Stimulated activated CD8-positive, alpha-beta memory T cell treated with anti-CD3 and anti-CD28 coated beads, Interleukin-15, amount 100 ng/mL, for 24 hours (primary cell): ENCODE results near the gene TBL1XR1.

Experiments used
- DNase-seq: peaks from one replicate; pipeline ENCODE4 v3.0.0-alpha.2; 2020; ENCODE audit warnings: low read depth

The TBL1XR1 gene

GRCh38 chr3:177197041-177197726, at the start of gene TBL1XR1:
Gene TBL1XR1 (minus strand): TSS chr3:177197482. CDS start chr3:177064977, 132,505 bp downstream.
- DNase-seq, result peak; percentile 50

GRCh38 chr3:177245250-177245649, 48.0 kb upstream of the TBL1XR1 start:
- no peak for DNase-seq

DNA sequence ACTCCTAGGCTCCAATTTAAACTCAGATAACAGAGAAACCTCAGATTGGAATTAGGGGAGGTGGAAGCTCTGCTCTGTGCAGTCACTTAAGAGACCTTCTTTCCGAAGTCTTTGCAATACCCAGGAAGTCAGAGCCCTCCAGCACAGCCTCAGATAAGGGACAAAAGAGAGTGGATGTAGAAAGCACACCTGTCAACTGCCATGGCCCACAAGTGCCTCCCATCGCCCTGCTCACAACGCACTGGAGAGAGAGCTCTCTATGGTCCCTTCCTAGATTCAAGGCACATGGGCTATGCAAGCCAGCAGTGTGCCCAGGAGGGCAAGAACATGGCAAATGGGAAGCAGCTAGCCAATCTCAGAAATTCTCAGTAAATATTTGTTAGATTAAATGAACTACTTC, 47.3 kb upstream of the TBL1XR1 start:
- DNase-seq, result no peak

- no peak for DNase-seq
These were observed 41.5 kb upstream of the TBL1XR1 start for GRCh38 chr3:177238686-177239216.

DNA sequence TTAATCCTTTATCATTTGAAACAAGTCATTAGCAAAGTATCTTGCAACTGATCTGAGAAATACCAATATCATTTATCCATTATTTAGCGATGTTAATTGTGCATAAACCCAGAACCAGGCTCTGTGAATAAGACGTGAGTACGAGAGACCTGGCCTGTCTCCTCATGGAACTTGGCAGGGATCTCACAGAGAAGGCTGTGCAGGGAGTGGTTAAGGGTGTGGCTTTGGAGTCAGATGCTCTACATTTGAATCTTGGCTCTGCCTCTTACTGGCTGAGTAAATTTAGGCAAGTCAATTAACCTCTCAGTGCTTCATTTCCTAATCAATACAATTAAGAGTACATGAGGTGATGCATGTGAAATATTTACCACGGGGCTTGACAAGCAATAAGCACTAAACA, 39.9 kb upstream of the TBL1XR1 start:
- DNase-seq, result no peak

DNA sequence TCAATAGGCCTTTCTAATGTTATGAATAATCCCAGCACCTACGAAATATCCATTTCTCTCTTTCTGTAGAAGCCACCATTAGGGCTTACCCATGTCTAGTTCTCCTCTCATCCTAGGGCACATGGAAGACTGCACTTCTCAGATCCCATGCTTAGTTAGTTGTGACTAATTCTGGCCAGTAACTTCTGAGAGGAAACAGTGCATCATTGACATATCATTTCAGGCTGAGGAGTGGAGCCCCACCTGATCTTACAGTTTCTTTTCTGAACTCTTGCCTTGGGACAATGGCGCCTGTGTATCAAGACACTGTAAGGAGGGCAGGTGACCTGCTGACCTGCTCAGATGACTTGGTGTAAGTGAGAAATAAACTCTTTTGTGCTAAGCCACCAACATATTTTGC, 39.4 kb upstream of the TBL1XR1 start:
- DNase-seq, result no peak

- DNase-seq, result no peak
These were observed 36.8 kb upstream of the TBL1XR1 start for GRCh38 chr3:177234121-177234520.

DNA sequence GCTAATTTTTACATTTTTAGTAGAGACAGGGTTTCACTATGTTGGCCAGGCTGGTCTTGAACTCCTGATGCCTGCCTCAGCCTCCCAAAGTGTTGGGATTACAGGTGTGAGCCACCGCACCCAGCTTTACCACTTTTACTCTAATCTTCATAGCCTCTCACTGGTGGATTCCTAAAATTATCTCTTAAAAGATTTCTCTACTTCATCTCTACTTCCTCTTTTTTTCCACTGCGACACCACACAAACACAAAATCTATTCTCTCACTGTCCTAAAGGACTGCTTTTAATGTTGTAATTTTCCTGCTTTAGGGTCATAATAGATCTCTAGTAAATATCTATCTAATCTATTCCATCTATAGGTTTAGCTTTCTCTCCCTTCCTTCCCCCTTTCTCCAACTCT, 34.0 kb upstream of the TBL1XR1 start:
- DNase-seq, result no peak

- no peak for DNase-seq
These were observed 33.4 kb upstream of the TBL1XR1 start for GRCh38 chr3:177230641-177231040.

DNA sequence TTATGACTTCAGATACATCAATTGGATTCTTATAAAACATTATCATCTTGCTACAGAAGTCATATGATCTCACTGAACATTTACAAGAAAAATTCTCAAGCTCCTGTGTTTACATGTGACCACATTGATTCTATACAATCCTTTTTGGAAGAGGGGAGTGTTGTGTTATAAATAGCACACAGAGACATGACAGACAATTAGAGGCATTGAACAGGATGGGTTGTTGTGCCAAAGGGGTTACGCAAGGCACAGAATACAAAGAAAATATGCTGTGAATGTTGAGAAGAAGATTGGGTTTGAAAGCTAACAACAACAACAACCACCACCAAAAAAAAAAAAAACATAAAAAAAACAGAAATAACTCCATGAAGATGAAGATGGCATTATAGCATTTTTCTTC, 32.5 kb upstream of the TBL1XR1 start:
- no peak for DNase-seq

DNA sequence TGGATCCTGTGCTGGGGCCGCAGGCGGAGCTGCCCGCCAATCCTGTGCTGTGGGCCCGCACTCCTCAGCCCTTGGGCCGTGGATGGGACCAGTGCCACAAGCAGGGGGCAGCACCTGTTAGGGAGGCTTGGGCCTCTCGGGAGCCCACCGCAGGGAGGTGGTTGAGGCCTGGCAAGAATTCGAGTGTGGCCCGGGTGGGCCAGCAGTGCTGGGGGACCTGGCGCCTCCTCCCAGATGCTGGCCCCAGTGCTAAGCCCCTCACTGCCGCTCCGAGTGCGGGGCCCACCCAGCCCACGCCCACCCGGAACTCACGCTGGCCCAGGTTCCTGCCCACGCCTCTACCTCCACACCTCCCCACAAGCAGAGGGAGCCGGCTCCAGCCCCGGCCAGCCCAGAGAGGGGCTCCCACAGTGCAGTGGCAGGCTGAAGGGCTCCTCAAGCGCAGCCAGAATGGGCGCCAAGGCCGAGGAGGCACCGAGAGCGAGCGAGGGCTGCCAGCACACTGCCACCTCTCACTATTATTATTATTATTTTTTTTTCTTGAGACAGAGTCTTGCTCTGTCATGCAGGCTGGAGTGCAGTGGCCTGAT, 31.4 kb upstream of the TBL1XR1 start:
- no peak for DNase-seq

DNA sequence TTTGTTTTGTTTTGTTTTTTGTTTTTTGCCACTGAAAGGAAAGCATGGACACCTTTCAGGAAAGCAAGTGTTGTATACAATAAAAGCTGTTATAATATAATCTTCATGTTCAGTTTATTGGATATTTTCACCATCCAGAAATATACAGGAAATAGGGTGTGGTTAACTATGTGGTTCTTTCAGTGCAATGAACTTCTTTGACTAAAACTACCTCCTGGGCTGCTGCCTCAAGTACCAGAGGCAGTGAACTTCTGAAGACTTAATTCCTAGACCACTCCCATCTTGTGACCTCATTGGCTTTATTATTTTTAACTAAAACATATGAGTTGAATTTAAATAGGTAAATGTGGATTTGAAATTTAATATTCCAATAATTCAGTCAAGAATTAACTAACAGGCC, 27.1 kb upstream of the TBL1XR1 start:
- DNase-seq, result no peak

GRCh38 chr3:177221744-177222143, 24.5 kb upstream of the TBL1XR1 start:
- DNase-seq, result no peak

DNA sequence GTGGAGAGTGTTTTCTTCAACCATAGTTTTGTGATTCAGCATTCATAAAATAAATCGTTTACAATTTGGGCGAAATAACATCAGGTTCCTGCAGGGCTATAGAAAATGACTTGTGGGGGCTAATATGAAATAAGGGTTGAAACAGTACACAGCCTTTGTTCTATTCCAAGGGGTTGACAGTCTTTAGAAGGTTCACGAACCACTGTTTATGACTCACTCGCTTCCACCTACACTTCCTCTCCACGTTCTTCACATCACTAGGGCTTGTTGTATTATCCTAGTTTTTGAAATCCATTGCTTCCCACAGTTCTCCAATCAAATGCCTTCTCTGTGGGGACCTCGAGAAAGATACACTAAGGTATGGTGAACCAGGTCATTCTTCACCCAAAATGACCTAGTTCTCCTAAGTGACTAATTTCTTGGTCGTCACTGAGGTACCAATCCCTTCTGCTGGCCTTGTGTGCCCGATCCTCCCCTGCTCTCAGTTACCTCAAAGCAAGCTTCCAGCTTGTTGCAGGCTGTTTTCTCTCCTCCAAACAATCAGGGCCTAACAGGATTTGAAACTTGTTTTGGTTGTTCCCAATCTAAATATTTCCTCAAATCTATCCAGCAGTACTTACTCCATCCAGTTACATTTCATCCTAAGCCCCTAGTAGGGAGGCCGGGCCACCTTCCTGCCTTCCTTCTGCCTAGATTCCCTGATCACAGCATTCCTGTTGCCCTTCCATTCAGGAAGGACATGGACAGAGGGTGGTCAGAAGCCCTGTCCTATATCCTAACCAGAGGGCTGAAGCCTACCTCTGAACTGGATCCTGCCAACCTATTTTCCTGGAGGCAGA, 23.1 kb upstream of the TBL1XR1 start:
- DNase-seq, result no peak

- no peak for DNase-seq
These were observed 16.7 kb upstream of the TBL1XR1 start for GRCh38 chr3:177213801-177214535.

- no peak for DNase-seq
These were observed 15.5 kb upstream of the TBL1XR1 start for GRCh38 chr3:177212756-177213155.

GRCh38 chr3:177212278-177212610, 15.0 kb upstream of the TBL1XR1 start:
- DNase-seq, result no peak

- DNase-seq, result no peak
These were observed 14.4 kb upstream of the TBL1XR1 start for GRCh38 chr3:177211503-177212277.

GRCh38 chr3:177210744-177211502, 13.6 kb upstream of the TBL1XR1 start:
- DNase-seq, result no peak

DNA sequence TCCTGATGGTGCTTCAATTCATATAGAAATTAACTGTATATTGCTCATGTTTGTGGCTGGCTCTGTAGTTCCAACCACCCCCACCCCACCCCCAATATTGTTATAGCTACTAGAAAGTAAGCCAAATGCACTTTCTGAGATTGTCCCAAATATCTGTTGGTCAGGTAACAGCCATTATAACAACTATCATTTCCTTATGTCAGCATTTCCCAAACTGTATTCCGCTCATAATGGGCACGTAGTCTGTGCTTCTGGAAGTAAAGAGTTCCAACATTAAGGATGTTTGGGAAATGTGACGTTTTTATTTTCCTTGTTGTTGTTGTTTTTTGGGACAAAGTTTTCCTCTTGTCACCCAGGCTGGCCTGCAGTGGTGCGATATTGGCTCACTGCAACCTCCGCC, 12.2 kb upstream of the TBL1XR1 start:
- DNase-seq, result no peak

DNA sequence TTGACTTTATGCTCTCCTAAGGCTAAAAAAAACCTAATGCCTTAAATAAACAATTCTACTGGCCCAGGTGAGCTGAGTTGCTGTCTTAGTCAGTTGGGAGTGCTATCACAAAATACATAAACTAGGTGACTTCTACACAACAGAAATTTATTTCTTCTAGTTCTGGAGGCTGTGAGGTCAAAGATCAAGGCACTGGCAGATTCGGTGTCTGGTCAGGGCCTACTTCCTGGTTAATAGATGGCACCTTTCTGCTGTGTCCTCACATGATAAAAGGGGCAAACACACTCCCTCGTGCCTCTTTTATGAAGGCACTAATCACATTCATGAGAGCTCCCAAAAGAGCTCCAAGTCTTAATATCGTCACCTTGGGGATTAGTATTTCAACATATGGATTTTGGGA, 11.5 kb upstream of the TBL1XR1 start:
- no peak for DNase-seq
